ENCODE data around the gene RAB6D. TPM values are rescaled to one million over a fixed set of nuclear protein-coding genes. Genes with fewer than 3 reads are reported as not detected.
"Not testable (repeated sequence)": the region's sequence is repeated elsewhere in the genome, so short reads cannot be mapped to it uniquely, and the experiment has no call there.

The RAB6D gene
- total RNA-seq, 1 donor from 2014 or later: 0.59 TPM

DNA sequence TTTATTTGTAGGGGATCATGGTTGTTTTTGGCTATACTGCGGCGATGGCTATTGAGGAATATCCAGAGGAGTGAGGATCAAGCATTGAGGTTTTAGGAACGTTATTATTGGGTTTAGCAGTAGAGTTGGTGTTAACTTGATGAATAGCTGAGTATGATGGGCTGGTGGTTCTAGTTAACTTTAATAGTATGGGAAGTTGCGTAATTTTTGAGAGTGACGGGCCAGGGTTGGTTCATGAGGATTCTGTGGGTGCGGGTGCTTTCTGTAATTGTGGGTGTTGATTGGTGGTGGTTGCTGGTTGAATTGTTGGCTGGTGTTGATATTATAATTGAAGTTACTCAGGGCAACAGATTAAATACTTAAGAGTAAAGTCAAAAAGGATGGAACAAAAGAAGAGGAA is 6.0 kb upstream of the RAB6D start:
- Mint-ChIP-seq H3K27me3 (ENCODE audit: unreplicated experiment) (peaks cover 2% of the 10 kb centered on the region), H3K4me3 (ENCODE audit: unreplicated experiment) (no peak overlapping the region), H3K9me3 (ENCODE audit: unreplicated experiment) (no peaks in the 10 kb centered on the region), H3K36me3 (ENCODE audit: low read depth, unreplicated experiment) (no peaks in the 10 kb centered on the region), H3K27ac (ENCODE audit: unreplicated experiment) (no peak overlapping the region), H3K4me1 (ENCODE audit: unreplicated experiment) (no peaks in the 10 kb centered on the region)
- TF ChIP-seq, protein P1, sequence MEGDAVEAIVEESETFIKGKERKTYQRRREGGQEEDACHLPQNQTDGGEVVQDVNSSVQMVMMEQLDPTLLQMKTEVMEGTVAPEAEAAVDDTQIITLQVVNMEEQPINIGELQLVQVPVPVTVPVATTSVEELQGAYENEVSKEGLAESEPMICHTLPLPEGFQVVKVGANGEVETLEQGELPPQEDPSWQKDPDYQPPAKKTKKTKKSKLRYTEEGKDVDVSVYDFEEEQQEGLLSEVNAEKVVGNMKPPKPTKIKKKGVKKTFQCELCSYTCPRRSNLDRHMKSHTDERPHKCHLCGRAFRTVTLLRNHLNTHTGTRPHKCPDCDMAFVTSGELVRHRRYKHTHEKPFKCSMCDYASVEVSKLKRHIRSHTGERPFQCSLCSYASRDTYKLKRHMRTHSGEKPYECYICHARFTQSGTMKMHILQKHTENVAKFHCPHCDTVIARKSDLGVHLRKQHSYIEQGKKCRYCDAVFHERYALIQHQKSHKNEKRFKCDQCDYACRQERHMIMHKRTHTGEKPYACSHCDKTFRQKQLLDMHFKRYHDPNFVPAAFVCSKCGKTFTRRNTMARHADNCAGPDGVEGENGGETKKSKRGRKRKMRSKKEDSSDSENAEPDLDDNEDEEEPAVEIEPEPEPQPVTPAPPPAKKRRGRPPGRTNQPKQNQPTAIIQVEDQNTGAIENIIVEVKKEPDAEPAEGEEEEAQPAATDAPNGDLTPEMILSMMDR (IDR thresholded peaks at IDR 0.05; ENCODE audit: unreplicated experiment): no peak
- DNase-seq (ENCODE audit: low spot score): no peak

DNA sequence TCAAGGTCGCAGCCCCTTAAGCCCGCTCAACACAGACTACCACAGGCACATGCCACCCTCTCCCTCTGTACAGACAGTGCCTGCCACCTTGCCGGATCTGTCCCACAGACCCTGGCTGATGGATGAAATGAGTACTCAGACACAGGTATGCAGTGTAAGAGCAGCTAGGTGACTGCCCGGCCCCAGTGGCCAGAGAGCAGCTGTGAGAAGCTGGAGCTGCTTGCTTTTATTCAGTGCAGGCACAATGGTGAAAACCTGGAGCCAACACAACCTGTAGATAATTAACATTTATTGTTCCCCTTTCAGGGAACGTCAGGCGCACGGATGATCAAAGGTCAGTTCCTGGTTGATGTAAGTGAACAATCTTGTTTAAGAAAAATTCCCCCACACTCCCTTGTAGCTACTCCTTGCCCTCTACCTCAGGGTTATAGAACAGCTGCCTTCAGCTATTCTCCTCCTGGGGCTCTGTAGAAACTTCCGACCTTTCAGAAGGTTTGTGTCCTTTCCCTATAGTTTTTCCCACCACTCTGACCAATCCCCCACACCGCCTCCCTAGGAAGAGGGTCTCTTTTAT is 4.6 kb upstream of the RAB6D start:
- not testable (repeated sequence) for H3K4me3 Mint-ChIP-seq (ENCODE audit: unreplicated experiment); H3K27me3 Mint-ChIP-seq (ENCODE audit: unreplicated experiment); DNase-seq (ENCODE audit: low spot score); H3K36me3 Mint-ChIP-seq (ENCODE audit: low read depth, unreplicated experiment); H3K27ac Mint-ChIP-seq (ENCODE audit: unreplicated experiment); H3K4me1 Mint-ChIP-seq (ENCODE audit: unreplicated experiment); H3K9me3 Mint-ChIP-seq (ENCODE audit: unreplicated experiment)

DNA sequence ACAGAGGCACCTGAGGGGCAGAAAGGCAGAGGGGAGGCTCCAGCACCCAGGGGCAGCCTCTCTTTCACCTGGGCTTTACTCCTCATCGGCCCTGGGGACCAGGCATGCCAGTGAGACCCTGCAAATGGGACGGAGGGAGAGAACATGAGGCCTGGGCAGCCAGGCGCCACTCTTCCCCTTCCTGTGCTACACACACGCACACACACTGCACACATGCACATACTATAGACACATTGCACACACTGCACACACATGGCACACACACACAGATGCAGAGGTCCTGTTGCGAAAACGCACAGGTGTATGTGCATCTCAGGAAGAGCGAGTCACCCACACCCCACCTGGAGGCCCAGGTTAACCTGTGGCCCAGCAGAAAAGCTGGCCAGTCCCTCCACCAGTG is 3.4 kb upstream of the RAB6D start:
- H3K9me3 Mint-ChIP-seq (ENCODE audit: unreplicated experiment): no peaks in the 10 kb centered on the region
- no peak overlapping the region for H3K27ac Mint-ChIP-seq (ENCODE audit: unreplicated experiment)
- no peaks in the 10 kb centered on the region for H3K36me3 Mint-ChIP-seq (ENCODE audit: low read depth, unreplicated experiment)
- no peaks in the 10 kb centered on the region for H3K4me1 Mint-ChIP-seq (ENCODE audit: unreplicated experiment)
- peaks cover 6% of the 10 kb centered on the region for H3K27me3 Mint-ChIP-seq (ENCODE audit: unreplicated experiment)
- no peak overlapping the region for H3K4me3 Mint-ChIP-seq (ENCODE audit: unreplicated experiment)
- no peak for DNase-seq (ENCODE audit: low spot score)
- TF ChIP-seq, protein P1 (IDR thresholded peaks at IDR 0.05; ENCODE audit: unreplicated experiment): no peak

DNA sequence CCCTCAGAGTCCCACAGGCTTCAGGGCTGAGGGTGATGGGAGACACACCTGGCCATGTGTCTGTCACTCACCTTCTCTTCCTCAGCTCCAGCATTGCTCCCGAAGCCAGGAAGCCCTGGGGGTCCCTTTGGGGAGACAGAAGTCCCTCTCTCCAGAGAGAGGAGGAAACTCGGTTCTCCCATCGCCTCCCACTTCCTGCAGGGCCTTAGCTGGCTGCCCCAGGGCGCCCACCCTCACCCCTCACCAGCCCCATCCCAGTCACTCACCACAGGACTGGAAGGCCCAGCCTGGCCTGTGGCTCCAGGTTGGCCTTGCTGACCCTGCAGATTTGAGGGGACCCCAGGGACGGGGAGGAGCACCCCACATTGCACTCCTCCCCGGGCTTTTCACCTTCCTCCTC is 2.7 kb upstream of the RAB6D start:
- H3K27me3 Mint-ChIP-seq (ENCODE audit: unreplicated experiment): peaks cover 6% of the 10 kb centered on the region
- no peak overlapping the region for H3K27ac Mint-ChIP-seq (ENCODE audit: unreplicated experiment)
- no peaks in the 10 kb centered on the region for H3K9me3 Mint-ChIP-seq (ENCODE audit: unreplicated experiment)
- TF ChIP-seq, protein P1 (IDR thresholded peaks at IDR 0.05; ENCODE audit: unreplicated experiment): no peak
- H3K4me3 Mint-ChIP-seq (ENCODE audit: unreplicated experiment): no peak overlapping the region
- H3K4me1 Mint-ChIP-seq (ENCODE audit: unreplicated experiment): no peaks in the 10 kb centered on the region
- no peak for DNase-seq (ENCODE audit: low spot score)
- H3K36me3 Mint-ChIP-seq (ENCODE audit: low read depth, unreplicated experiment): no peaks in the 10 kb centered on the region

DNA sequence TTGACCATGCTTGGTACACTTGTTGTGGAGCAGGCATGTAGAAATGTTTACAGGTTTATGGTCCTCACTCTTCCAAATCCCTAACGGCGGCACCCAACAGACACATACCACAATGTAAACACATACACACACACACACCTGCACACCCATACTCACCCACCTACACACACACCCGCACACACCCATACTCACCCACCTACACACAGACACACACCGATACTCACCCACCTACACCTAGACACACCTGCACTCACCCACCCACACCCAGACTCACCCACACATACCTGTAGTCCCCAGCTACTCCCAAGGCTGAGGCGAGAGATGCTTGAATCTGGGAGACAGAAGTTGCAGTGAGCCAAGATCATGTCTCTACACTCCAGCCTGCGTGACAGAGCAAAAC is 1.5 kb upstream of the RAB6D start:
- TF ChIP-seq, protein P1 (IDR thresholded peaks at IDR 0.05; ENCODE audit: unreplicated experiment): no peak
- Mint-ChIP-seq H3K4me1 (ENCODE audit: unreplicated experiment) (no peaks in the 10 kb centered on the region), H3K27ac (ENCODE audit: unreplicated experiment) (no peak overlapping the region), H3K4me3 (ENCODE audit: unreplicated experiment) (no peak overlapping the region), H3K9me3 (ENCODE audit: unreplicated experiment) (no peaks in the 10 kb centered on the region), H3K36me3 (ENCODE audit: low read depth, unreplicated experiment) (no peaks in the 10 kb centered on the region), H3K27me3 (ENCODE audit: unreplicated experiment) (peaks cover 6% of the 10 kb centered on the region)
- DNase-seq (ENCODE audit: low spot score): no peak

DNA sequence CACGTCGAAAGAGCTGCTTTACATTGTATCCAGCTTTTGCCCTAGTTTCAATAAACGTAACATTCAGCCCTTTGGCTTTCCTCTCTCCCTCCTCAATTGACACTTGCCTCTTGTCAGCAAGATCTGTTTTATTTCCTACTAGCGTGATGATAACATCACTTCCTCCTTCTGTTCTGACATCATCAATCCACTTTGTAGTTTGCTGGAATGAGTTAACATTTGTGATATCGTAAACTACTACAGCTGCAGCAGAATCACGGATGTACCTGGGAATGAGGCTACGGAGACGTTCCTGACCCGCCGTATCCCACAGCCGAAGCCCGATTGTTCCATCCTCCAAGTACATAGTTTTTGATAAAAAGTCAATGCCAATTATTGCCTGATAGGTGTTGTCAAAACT is 755 bp downstream of the RAB6D start:
- not testable (repeated sequence) for H3K27me3 Mint-ChIP-seq (ENCODE audit: unreplicated experiment); H3K4me3 Mint-ChIP-seq (ENCODE audit: unreplicated experiment); H3K27ac Mint-ChIP-seq (ENCODE audit: unreplicated experiment); H3K9me3 Mint-ChIP-seq (ENCODE audit: unreplicated experiment); DNase-seq (ENCODE audit: low spot score); H3K4me1 Mint-ChIP-seq (ENCODE audit: unreplicated experiment); H3K36me3 Mint-ChIP-seq (ENCODE audit: low read depth, unreplicated experiment)
